NCI-H510A (cell line): Measurements from ENCODE around the gene ITPR1.
"Not testable (repeated sequence)": the region's sequence is repeated elsewhere in the genome, so short reads cannot be mapped to it uniquely, and the experiment has no call there.

ENCODE experiments used
- DNase-seq: peaks from one replicate; lab custom pipeline; 2025; lab: John Stamatoyannopoulos, UW

ITPR1 gene

GRCh38 chr3:4571690-4572334 is 78.7 kb downstream of the ITPR1 start:
- no peak for DNase-seq

- DNase-seq = no peak
Observed at GRCh38 chr3:4573153-4573552, 80.0 kb downstream of the ITPR1 start.

- DNase-seq = no peak
Observed at GRCh38 chr3:4574426-4574965, 81.3 kb downstream of the ITPR1 start.

GRCh38 chr3:4575381-4575780 is 82.2 kb downstream of the ITPR1 start:
- DNase-seq = no peak

- no peak for DNase-seq
Observed at GRCh38 chr3:4577721-4578120, 84.6 kb downstream of the ITPR1 start.

- DNase-seq = no peak
Observed at GRCh38 chr3:4580346-4581123, 87.4 kb downstream of the ITPR1 start.

- no peak for DNase-seq
Observed at GRCh38 chr3:4581124-4581424, 87.9 kb downstream of the ITPR1 start.

GRCh38 chr3:4581498-4581897 is 88.3 kb downstream of the ITPR1 start:
- DNase-seq = no peak

GRCh38 chr3:4581920-4582611 is 88.9 kb downstream of the ITPR1 start:
- no peak for DNase-seq

- no peak for DNase-seq
Observed at GRCh38 chr3:4582624-4583023, 89.5 kb downstream of the ITPR1 start.

- DNase-seq = no peak
Observed at GRCh38 chr3:4583416-4583815, 90.3 kb downstream of the ITPR1 start.

GRCh38 chr3:4584456-4585249 is 91.5 kb downstream of the ITPR1 start:
- no peak for DNase-seq

- no peak for DNase-seq
Observed at GRCh38 chr3:4586381-4586780, 93.2 kb downstream of the ITPR1 start.

GRCh38 chr3:4587061-4587837 is 94.1 kb downstream of the ITPR1 start:
- no peak for DNase-seq

GRCh38 chr3:4587838-4588105 is 94.6 kb downstream of the ITPR1 start:
- no peak for DNase-seq

GRCh38 chr3:4588466-4588865 is 95.3 kb downstream of the ITPR1 start:
- DNase-seq = no peak

GRCh38 chr3:4589475-4590097 is 96.4 kb downstream of the ITPR1 start:
- no peak for DNase-seq

GRCh38 chr3:4590849-4591248 is 97.7 kb downstream of the ITPR1 start:
- not testable (repeated sequence) for DNase-seq

- DNase-seq = no peak
Observed at GRCh38 chr3:4591669-4592068, 98.5 kb downstream of the ITPR1 start.

- DNase-seq = no peak
Observed at GRCh38 chr3:4593014-4593413, 99.9 kb downstream of the ITPR1 start.

- DNase-seq = no peak
Observed at GRCh38 chr3:4595710-4596113, 102.6 kb downstream of the ITPR1 start.
